OCI-LY1 (cell line): ENCODE results near the gene SF1.

Experiments used
- H2AFZ ChIP-seq: fragments of 200-600 bp; sonication (generic), shearing (Covaris generic); 2 replicates; pipeline ENCODE4 v1.6.0; 2014; ENCODE audit warnings: antibody characterized with exemption, mild to moderate bottlenecking, low read length
- H3F3A ChIP-seq: fragments of 200-600 bp; sonication (generic), shearing (Covaris generic); 2 replicates; pipeline ENCODE4 v1.6.0; 2014; ENCODE audit warnings: mild to moderate bottlenecking, antibody characterized with exemption, low read length, moderate library complexity; ENCODE audit not compliant: insufficient read depth
- H3K27ac ChIP-seq: fragments of 200-600 bp; sonication (generic); 2 replicates; pipeline ENCODE4 v1.5.1; 2014; ENCODE audit warnings: low read length, mixed run types, mild to moderate bottlenecking, low read depth; ENCODE audit not compliant: poor library complexity, severe bottlenecking
- H3K27me3 ChIP-seq: fragments of 200-600 bp; sonication (generic); 2 replicates; pipeline ENCODE4 v1.6.0; 2014; ENCODE audit warnings: antibody characterized with exemption, mild to moderate bottlenecking, low read length, moderate library complexity; ENCODE audit not compliant: insufficient read depth
- H3K36me3 ChIP-seq: fragments of 200-600 bp; sonication (generic); 2 replicates; pipeline ENCODE4 v1.6.1; 2014; ENCODE audit warnings: mild to moderate bottlenecking, antibody characterized with exemption, low read length, moderate library complexity, mixed read lengths; ENCODE audit not compliant: insufficient read depth
- H3K4me1 ChIP-seq: fragments of 200-600 bp; sonication (generic); 2 replicates; pipeline ENCODE4 v1.5.1; 2014; ENCODE audit warnings: mild to moderate bottlenecking, low read length, moderate library complexity; ENCODE audit not compliant: insufficient read depth, severe bottlenecking
- H3K4me2 ChIP-seq: fragments of 200-600 bp; sonication (generic), shearing (Covaris generic); 2 replicates; pipeline ENCODE4 v1.6.1; 2014; ENCODE audit warnings: low read length
- H3K4me3 ChIP-seq: fragments of 200-600 bp; sonication (generic); 2 replicates; pipeline ENCODE4 v1.5.1; 2014; ENCODE audit warnings: low read length, low read depth, mild to moderate bottlenecking, mixed read lengths; ENCODE audit not compliant: poor library complexity, severe bottlenecking
- H3K79me2 ChIP-seq: fragments of 200-600 bp; shearing (Covaris generic); 2 replicates; pipeline ENCODE4 v1.6.1; 2016; ENCODE audit warnings: mixed run types, low read length, mixed read lengths; ENCODE audit not compliant: insufficient read depth
- H3K9ac ChIP-seq: fragments of 200-600 bp; sonication (generic), shearing (Covaris generic); 2 replicates; pipeline ENCODE4 v1.6.1; 2014; ENCODE audit warnings: mild to moderate bottlenecking, low read length, mixed read lengths
- H3K9me2 ChIP-seq: fragments of 200-600 bp; sonication (generic), shearing (Covaris generic); 2 replicates; pipeline ENCODE4 v1.6.1; 2014; ENCODE audit warnings: low read depth, mild to moderate bottlenecking, low read length, mixed read lengths
- H3K9me3 ChIP-seq: fragments of 200-600 bp; shearing (Covaris generic); 2 replicates; pipeline ENCODE4 v1.6.1; 2014; ENCODE audit warnings: low read length, mixed read lengths
- H4K20me1 ChIP-seq: fragments of 200-600 bp; sonication (generic), shearing (Covaris generic); 2 replicates; pipeline ENCODE4 v1.6.0; 2016; ENCODE audit warnings: mild to moderate bottlenecking, low read length; ENCODE audit not compliant: insufficient read depth
- EZH2 ChIP-seq: fragments of 200-600 bp; sonication (generic), shearing (Covaris generic); IDR thresholded peaks from 2 replicates; pipeline ENCODE4 v1.8.0; 2017; ENCODE audit warnings: borderline replicate concordance, mixed run types, mild to moderate bottlenecking, antibody characterized with exemption, low read length, moderate library complexity, mixed read lengths
- TF ChIP-seq, protein P1 (sequence below): fragments of 200-600 bp; sonication (generic), shearing (Covaris generic); IDR thresholded peaks from 2 replicates; pipeline ENCODE4 v1.5.1; 2017; ENCODE audit warnings: mild to moderate bottlenecking, antibody characterized with exemption, low read length, moderate library complexity, mixed read lengths

Gene SF1

DNA sequence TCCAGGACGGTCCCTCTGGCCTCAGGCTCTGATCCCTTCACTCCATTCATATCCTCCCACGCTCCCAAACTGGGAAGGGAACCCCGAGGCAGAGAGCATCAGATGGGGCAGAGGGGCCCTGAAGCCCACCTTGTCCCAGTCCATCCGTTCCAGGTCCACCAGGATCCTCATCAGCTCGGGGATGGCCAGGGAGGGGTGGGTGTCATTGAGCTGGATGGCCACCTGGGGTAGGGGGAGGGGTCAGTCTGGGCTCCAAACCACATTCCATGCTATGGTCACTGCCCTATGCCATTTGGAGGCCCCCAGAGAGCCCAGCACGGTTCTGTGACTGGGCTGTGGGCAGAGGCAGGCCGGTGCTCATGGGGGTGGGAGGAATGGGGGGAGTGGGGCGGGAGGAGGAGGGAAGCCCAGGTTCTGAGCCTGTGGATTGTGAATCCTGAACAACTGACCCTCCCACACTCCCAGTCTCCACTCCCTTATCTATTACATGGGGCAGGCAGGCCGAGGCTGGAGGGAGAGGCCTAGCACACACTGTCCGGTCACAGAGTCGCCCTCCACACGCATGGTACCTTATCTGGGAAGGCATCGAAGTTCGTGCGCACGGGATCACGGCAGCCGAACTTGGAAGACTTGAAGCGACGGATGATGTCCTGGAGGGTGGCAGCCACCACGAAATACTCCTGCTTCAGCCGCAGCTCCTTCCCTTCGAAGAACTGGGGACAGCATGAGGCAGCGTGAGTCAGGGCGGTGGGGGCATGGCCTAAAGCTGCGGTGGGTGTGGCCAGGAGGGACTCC lies 24.0 kb downstream of the SF1 start:
- Histone ChIP-seq H3K79me2 (no peaks in the 10 kb centered on the region), H3K27ac (no peak overlapping the region), H3K27me3 (no peaks in the 10 kb centered on the region; the same call in 1 of the 2 replicates), H3K4me2 (no peak overlapping the region), H3F3A (no peaks in the 10 kb centered on the region), H3K9me3 (no peaks in the 10 kb centered on the region), H3K36me3 (no peaks in the 10 kb centered on the region), H3K4me1 (no peaks in the 10 kb centered on the region), H3K9me2 (no peaks in the 10 kb centered on the region), H4K20me1 (no peaks in the 10 kb centered on the region), H3K9ac (no peak overlapping the region), H3K4me3 (no peak overlapping the region), H2AFZ (no peak overlapping the region)
- TF ChIP-seq EZH2: no peak
- TF ChIP-seq, protein P1, sequence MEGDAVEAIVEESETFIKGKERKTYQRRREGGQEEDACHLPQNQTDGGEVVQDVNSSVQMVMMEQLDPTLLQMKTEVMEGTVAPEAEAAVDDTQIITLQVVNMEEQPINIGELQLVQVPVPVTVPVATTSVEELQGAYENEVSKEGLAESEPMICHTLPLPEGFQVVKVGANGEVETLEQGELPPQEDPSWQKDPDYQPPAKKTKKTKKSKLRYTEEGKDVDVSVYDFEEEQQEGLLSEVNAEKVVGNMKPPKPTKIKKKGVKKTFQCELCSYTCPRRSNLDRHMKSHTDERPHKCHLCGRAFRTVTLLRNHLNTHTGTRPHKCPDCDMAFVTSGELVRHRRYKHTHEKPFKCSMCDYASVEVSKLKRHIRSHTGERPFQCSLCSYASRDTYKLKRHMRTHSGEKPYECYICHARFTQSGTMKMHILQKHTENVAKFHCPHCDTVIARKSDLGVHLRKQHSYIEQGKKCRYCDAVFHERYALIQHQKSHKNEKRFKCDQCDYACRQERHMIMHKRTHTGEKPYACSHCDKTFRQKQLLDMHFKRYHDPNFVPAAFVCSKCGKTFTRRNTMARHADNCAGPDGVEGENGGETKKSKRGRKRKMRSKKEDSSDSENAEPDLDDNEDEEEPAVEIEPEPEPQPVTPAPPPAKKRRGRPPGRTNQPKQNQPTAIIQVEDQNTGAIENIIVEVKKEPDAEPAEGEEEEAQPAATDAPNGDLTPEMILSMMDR: no peak

DNA sequence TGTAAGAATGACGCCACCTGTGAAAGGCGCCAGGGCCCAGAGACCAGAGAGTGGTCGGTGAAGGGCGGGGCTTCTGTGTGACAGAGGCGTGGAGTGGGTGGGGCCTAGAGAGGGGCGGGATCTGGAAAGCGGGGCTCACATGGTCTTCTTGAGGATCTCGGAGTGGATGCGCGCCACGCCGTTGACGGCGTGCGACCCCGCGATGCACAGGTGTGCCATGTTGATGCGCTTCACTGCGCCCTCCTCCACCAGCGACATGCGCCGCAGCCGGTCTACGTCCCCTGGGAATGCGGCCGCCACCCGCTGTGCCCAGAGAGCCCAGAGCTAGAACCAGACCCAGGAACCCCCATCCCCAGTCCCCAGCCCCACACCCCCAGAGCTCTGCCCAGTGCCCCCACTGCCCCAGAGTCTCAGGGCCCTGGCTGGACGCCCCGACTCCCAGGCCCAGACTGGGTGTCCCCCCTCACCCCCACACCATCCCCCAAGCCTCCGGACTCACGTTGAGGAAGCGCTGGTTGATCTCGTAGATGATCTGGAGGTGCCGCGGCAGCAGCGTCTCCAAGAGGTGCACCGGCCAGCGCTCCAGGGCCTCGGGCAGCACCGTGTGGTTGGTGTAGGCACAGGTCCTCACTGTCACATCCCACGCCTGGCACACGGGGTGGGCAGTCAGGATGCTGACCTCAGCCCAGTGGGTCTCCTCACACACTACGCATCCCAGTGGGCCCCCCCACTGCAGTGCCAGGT lies 24.8 kb downstream of the SF1 start:
- no peak overlapping the region for H3K4me2 ChIP-seq
- H3F3A ChIP-seq: no peaks in the 10 kb centered on the region
- no peak overlapping the region for H3K4me3 ChIP-seq
- H3K79me2 ChIP-seq: no peaks in the 10 kb centered on the region
- H4K20me1 ChIP-seq: no peaks in the 10 kb centered on the region
- H3K9me3 ChIP-seq: no peaks in the 10 kb centered on the region
- TF ChIP-seq, protein P1: no peak
- TF ChIP-seq EZH2: no peak
- H3K9ac ChIP-seq: no peak overlapping the region
- no peaks in the 10 kb centered on the region for H3K4me1 ChIP-seq
- H3K27me3 ChIP-seq: no peaks in the 10 kb centered on the region; the same call in 1 of the 2 replicates
- H3K27ac ChIP-seq: no peak overlapping the region
- H3K9me2 ChIP-seq: no peaks in the 10 kb centered on the region
- no peaks in the 10 kb centered on the region for H3K36me3 ChIP-seq
- H2AFZ ChIP-seq: no peak overlapping the region

DNA sequence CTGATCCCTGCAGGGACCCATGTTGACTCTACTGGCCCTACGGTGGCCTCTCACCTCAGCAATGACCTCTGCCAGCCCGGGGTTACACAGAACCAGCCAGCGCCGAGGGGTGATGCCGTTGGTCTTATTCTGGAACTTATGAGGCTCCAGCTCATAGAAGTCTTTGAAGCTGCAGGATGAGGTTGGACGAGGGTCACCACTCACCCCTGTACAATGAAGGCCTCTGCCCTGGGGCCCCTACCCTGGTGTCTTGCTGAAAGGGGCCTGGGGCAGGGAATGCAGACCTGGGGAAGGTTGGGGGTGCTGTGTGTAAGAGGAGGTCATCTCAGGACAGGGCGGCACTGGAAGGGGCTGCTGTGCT lies 25.3 kb downstream of the SF1 start:
- no peak overlapping the region for H3K9ac ChIP-seq
- H4K20me1 ChIP-seq: no peaks in the 10 kb centered on the region
- no peaks in the 10 kb centered on the region for H3K79me2 ChIP-seq
- no peaks in the 10 kb centered on the region for H3K36me3 ChIP-seq
- no peaks in the 10 kb centered on the region for H3K9me3 ChIP-seq
- H3K4me1 ChIP-seq: no peaks in the 10 kb centered on the region
- no peak overlapping the region for H3K4me2 ChIP-seq
- H3K27ac ChIP-seq: no peak overlapping the region
- no peak overlapping the region for H2AFZ ChIP-seq
- no peak overlapping the region for H3K4me3 ChIP-seq
- H3K27me3 ChIP-seq: no peaks in the 10 kb centered on the region; the same call in 1 of the 2 replicates
- H3F3A ChIP-seq: no peaks in the 10 kb centered on the region
- TF ChIP-seq, protein P1: no peak
- TF ChIP-seq EZH2: no peak
- H3K9me2 ChIP-seq: no peaks in the 10 kb centered on the region
